Kidney epithelial cell (primary cell): ENCODE results near the gene VPS13D. TPM values are rescaled to one million over a fixed set of nuclear protein-coding genes. Genes with fewer than 3 reads are reported as not detected.

Experiments
- DNase-seq: peaks from one replicate; pipeline ENCODE4 v3.0.0-alpha.2; 2010; ENCODE audit warnings: low read depth
- H3K27me3 ChIP-seq: 2 replicates; pipeline ENCODE4 v1.6.0; 2011; ENCODE audit warnings: low read length; ENCODE audit not compliant: control insufficient read depth, insufficient read depth
- H3K36me3 ChIP-seq: 2 replicates; pipeline ENCODE4 v1.5.1; 2011; ENCODE audit warnings: low read length; ENCODE audit not compliant: control insufficient read depth, insufficient read depth
- H3K4me3 ChIP-seq: 2 replicates; pipeline ENCODE4 v1.5.1; 2011; ENCODE audit warnings: low read depth, mild to moderate bottlenecking, control low read depth, low read length
- CTCF ChIP-seq: IDR thresholded peaks from 2 replicates; pipeline ENCODE4 v1.5.1; 2011; ENCODE audit warnings: mild to moderate bottlenecking, moderate library complexity, low read length, control low read depth, inconsistent platforms; ENCODE audit not compliant: insufficient read depth, poor library complexity, severe bottlenecking
- total RNA-seq: library from RNA; depleted of rRNA; stranded (reverse); fragments of >200 nt; gene quantifications from 2 replicates; pipeline ENCODE4 v1.2.3, GENCODE V29; 2015

Gene VPS13D
- total RNA-seq, 1 donor from 2014 or later = 22.2 TPM

- TF ChIP-seq CTCF = no peak
These were observed 46.6 kb upstream of the VPS13D start for GRCh38 chr1:12183095-12183794.

GRCh38 chr1:12184008-12184681 is 45.7 kb upstream of the VPS13D start:
- Histone ChIP-seq H3K4me3 (no peak overlapping the region), H3K36me3 (no peaks in the 10 kb centered on the region), H3K27me3 (peaks cover 10% of the 10 kb centered on the region)
- DNase-seq = peak; percentile 28
- TF ChIP-seq CTCF = peak; percentile 21

More at GRCh38 chr1:12183095-12183794, 46.6 kb upstream of the VPS13D start:
- H3K27me3 ChIP-seq = peaks cover 19% of the 10 kb centered on the region
- no peaks in the 10 kb centered on the region for H3K36me3 ChIP-seq
- no peak for DNase-seq
- no peak overlapping the region for H3K4me3 ChIP-seq

GRCh38 chr1:12185036-12185917 is 44.6 kb upstream of the VPS13D start:
- TF ChIP-seq CTCF = no peak
- DNase-seq = no peak
- H3K4me3 ChIP-seq = no peak overlapping the region
- peaks cover 10% of the 10 kb centered on the region for H3K27me3 ChIP-seq
- no peaks in the 10 kb centered on the region for H3K36me3 ChIP-seq

GRCh38 chr1:12185918-12186678 is 43.7 kb upstream of the VPS13D start:
- Histone ChIP-seq H3K4me3 (no peak overlapping the region), H3K36me3 (no peaks in the 10 kb centered on the region), H3K27me3 (peaks cover 15% of the 10 kb centered on the region)
- no peak for DNase-seq
- TF ChIP-seq CTCF = no peak

GRCh38 chr1:12186679-12186985 is 43.2 kb upstream of the VPS13D start:
- DNase-seq = no peak
- Histone ChIP-seq H3K36me3 (no peaks in the 10 kb centered on the region), H3K4me3 (no peak overlapping the region), H3K27me3 (peaks cover 20% of the 10 kb centered on the region)
- TF ChIP-seq CTCF = no peak
